Keratinocyte (primary cell): Measurements from ENCODE around the gene PRLH. TPM values are rescaled to one million over a fixed set of nuclear protein-coding genes. Genes with fewer than 3 reads are reported as not detected.

Source experiments
- DNase-seq: peaks from one replicate; pipeline ENCODE4 v3.0.0-alpha.2; 2011; ENCODE audit warnings: low read depth, missing footprints, low spot score
- FAIRE-seq: peaks from 2 replicates; lab custom pipeline; 2011; peaks lifted over from hg19 to GRCh38; lab: Jason Lieb, UNC
- H2AFZ ChIP-seq: 2 replicates; pipeline ENCODE4 v1.6.0; 2012; ENCODE audit warnings: low read length, control low read depth, inconsistent platforms; ENCODE audit not compliant: control insufficient read depth
- H3K27ac ChIP-seq: 2 replicates; pipeline ENCODE4 v1.5.1; 2011; ENCODE audit warnings: low read length; ENCODE audit not compliant: control insufficient read depth, insufficient read depth
- H3K27me3 ChIP-seq: 3 replicates; pipeline ENCODE4 v1.6.0; 2011; ENCODE audit warnings: low read length; ENCODE audit not compliant: control insufficient read depth, insufficient read depth; ENCODE audit errors: extremely low read depth
- H3K36me3 ChIP-seq, 2 experiments: 2 replicates in 1 of 2; 3 replicates in 1 of 2; pipeline ENCODE4 v1.5.1; 2011; ENCODE audit warnings: low read length in 2 of 2, mild to moderate bottlenecking in 1 of 2; ENCODE audit not compliant: control insufficient read depth in 2 of 2, insufficient read depth in 2 of 2; ENCODE audit errors: extremely low read depth in 1 of 2
- H3K4me1 ChIP-seq: 3 replicates; pipeline ENCODE4 v1.5.1; 2011; ENCODE audit warnings: low read length; ENCODE audit not compliant: control insufficient read depth, insufficient read depth; ENCODE audit errors: extremely low read depth
- H3K4me2 ChIP-seq: 3 replicates; pipeline ENCODE4 v1.6.0; 2011; ENCODE audit warnings: low read depth, low read length; ENCODE audit not compliant: control insufficient read depth, insufficient read depth; ENCODE audit errors: extremely low read depth
- H3K4me3 ChIP-seq, 3 experiments: fragments of 200-600 bp in 1 of 3; sonication (generic) in 1 of 3; 2 replicates in 2 of 3; 3 replicates in 1 of 3; pipeline ENCODE4 v1.5.1; 2011 to 2016; ENCODE audit warnings: low read length in 3 of 3, mild to moderate bottlenecking in 3 of 3, control low read depth in 2 of 3, inconsistent platforms in 1 of 3, low read depth in 1 of 3, mixed read lengths in 1 of 3, mixed run types in 1 of 3, moderate library complexity in 1 of 3; ENCODE audit not compliant: control insufficient read depth in 2 of 3, insufficient read depth in 2 of 3; ENCODE audit errors: extremely low read depth in 1 of 3
- H3K79me2 ChIP-seq: 2 replicates; pipeline ENCODE4 v1.6.0; 2012; ENCODE audit warnings: low read length; ENCODE audit not compliant: control insufficient read depth, insufficient read depth
- H3K9ac ChIP-seq: 3 replicates; pipeline ENCODE4 v1.6.0; 2011; ENCODE audit warnings: low read length; ENCODE audit not compliant: control insufficient read depth, insufficient read depth; ENCODE audit errors: extremely low read depth
- H3K9me1 ChIP-seq: 3 replicates; pipeline ENCODE4 v1.6.0; 2011; ENCODE audit warnings: low read length; ENCODE audit not compliant: control insufficient read depth, insufficient read depth; ENCODE audit errors: extremely low read depth
- H3K9me3 ChIP-seq: 2 replicates; pipeline ENCODE4 v1.5.1; 2012; ENCODE audit warnings: low read depth, low read length; ENCODE audit not compliant: control insufficient read depth
- H4K20me1 ChIP-seq: 3 replicates; pipeline ENCODE4 v1.6.0; 2011; ENCODE audit warnings: low read length; ENCODE audit not compliant: control insufficient read depth, insufficient read depth; ENCODE audit errors: extremely low read depth
- EZH2 ChIP-seq: IDR thresholded peaks from one replicate; pipeline ENCODE4 v1.6.1; 2012; ENCODE audit warnings: inconsistent platforms, mild to moderate bottlenecking, low read length, moderate library complexity
- dilution Hi-C: fragments of 300-500 bp; cut with MboI; formaldehyde crosslinking; loops from one replicate; pipeline ENCODE4 v1.7.0; 2020; ENCODE audit warnings: low sequenced_read_pairs; ENCODE audit not compliant: extremely low pct_ligation_motif_present
- polyA plus RNA-seq, 5 experiments: library from polyadenylated mRNA; depleted of rRNA in 3 of 5; stranded (reverse) in 3 of 5; stranded (forward) in 1 of 5; unstranded in 1 of 5; fragments of >200 nt; gene quantifications; 1 replicate in 1 of 5; 2 replicates in 3 of 5; 3 replicates in 1 of 5; pipeline versions ENCODE4 v1.2.1 to v1.2.3, GENCODE V29; 2011 to 2012; ENCODE audit warnings: missing spikeins in 2 of 5, low read depth in 1 of 5, low replicate concordance in 1 of 5
- TF ChIP-seq, protein P1 (sequence below), 3 experiments: IDR thresholded peaks in 1 of 3; conservative IDR thresholded peaks in 1 of 3; optimal IDR thresholded peaks in 1 of 3; 2 replicates in 2 of 3; 3 replicates in 1 of 3; pipeline versions ENCODE3 to v1.5.1; 2011; ENCODE audit warnings: low read length in 3 of 3, mild to moderate bottlenecking in 3 of 3, moderate library complexity in 2 of 3, control low read depth in 1 of 3, inconsistent platforms in 1 of 3; ENCODE audit not compliant: insufficient read depth in 2 of 3; ENCODE audit errors: extremely low read depth in 1 of 3

The PRLH gene
- polyA plus RNA-seq, 1 donor (not counting 4 experiments of a cell fraction or from before 2014, with no cell fraction given) = not detected

DNA sequence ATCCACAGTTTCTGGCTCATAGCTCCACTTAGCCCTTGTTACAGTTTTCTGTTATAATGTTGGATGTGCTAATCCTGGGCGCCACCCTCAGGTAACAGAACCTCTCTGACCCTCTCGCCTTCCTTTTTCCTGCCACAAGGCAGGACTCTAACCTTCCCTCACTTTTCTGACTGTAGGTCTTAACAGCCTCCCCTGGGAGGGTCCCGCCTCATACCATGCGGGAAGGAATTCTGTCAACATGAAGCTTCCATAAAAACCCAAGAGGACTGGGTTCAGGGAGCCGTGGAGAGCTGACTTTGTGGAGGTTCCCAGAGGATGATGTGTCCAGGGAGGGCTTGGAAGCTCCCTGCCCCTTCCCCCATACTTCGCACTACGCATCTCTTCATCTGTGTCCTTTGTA is 36.0 kb downstream of the PRLH start:
- H2AFZ ChIP-seq = no peak overlapping the region
- H3K27me3 ChIP-seq = peaks cover 5% of the 10 kb centered on the region
- DNase-seq = no peak
- peaks cover 9% of the 10 kb centered on the region for H3K4me1 ChIP-seq
- dilution Hi-C loops = no loop called here
- no peaks in the 10 kb centered on the region for H3K36me3 ChIP-seq
- no peaks in the 10 kb centered on the region for H3K9me1 ChIP-seq
- FAIRE-seq = no peak
- H4K20me1 ChIP-seq = no peaks in the 10 kb centered on the region
- H3K4me2 ChIP-seq = no peak overlapping the region
- H3K27ac ChIP-seq = no peak overlapping the region
- no peak overlapping the region for H3K9ac ChIP-seq
- H3K79me2 ChIP-seq = no peaks in the 10 kb centered on the region
- no peak overlapping the region for H3K4me3 ChIP-seq
- no peaks in the 10 kb centered on the region for H3K9me3 ChIP-seq
- TF ChIP-seq, protein P1, sequence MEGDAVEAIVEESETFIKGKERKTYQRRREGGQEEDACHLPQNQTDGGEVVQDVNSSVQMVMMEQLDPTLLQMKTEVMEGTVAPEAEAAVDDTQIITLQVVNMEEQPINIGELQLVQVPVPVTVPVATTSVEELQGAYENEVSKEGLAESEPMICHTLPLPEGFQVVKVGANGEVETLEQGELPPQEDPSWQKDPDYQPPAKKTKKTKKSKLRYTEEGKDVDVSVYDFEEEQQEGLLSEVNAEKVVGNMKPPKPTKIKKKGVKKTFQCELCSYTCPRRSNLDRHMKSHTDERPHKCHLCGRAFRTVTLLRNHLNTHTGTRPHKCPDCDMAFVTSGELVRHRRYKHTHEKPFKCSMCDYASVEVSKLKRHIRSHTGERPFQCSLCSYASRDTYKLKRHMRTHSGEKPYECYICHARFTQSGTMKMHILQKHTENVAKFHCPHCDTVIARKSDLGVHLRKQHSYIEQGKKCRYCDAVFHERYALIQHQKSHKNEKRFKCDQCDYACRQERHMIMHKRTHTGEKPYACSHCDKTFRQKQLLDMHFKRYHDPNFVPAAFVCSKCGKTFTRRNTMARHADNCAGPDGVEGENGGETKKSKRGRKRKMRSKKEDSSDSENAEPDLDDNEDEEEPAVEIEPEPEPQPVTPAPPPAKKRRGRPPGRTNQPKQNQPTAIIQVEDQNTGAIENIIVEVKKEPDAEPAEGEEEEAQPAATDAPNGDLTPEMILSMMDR (optimal IDR thresholded peaks at IDR 0.05 in 1 of 3, IDR thresholded peaks at IDR 0.05 in 1 of 3, conservative IDR thresholded peaks at IDR 0.05 in 1 of 3; ENCODE audit: extremely low read depth in 1 of 3, insufficient read depth in 2 of 3, low read length in 3 of 3) = no peak
- TF ChIP-seq EZH2 = no peak

DNA sequence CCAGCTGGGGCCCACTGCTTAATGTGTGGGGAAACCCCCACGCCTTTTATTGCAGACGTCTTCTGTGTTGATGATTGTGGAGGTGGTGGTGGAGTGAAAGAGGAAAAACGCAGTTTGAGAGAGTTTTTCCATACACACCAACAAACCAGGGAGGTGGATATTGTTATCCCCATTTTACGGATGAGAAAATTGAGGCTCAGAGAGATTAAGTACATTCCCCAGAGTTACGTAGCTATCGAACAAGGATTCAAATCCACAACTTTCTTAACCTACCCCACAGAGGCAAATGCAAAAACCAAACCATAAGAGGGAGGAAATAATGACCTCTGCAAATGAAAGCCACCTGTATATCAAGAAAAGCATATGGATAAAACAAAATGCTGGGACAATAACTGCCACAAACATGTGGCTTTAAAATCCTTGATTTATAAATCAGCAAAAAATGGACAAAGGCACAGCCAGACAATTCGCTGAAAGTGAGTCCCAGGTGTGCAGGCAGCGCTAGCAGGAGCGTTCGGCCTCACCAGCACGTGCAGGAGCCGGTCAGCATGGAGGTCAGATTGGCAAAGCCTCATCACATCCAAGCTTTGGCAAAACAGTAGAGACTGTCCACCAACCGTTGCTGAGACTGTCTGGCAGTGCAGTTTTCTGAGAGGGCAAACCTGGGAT is 36.8 kb downstream of the PRLH start:
- FAIRE-seq (no peak), DNase-seq (no peak)
- H3K9ac ChIP-seq = no peak overlapping the region
- H2AFZ ChIP-seq = peak overlapping the region; percentile 58
- H3K4me3 ChIP-seq = no peak overlapping the region
- no peaks in the 10 kb centered on the region for H3K9me1 ChIP-seq
- H3K27ac ChIP-seq = no peak overlapping the region
- dilution Hi-C loops = no loop called here
- peaks cover 5% of the 10 kb centered on the region for H3K27me3 ChIP-seq
- TF ChIP-seq EZH2 = no peak
- TF ChIP-seq, protein P1 (optimal IDR thresholded peaks at IDR 0.05 in 1 of 3, IDR thresholded peaks at IDR 0.05 in 1 of 3, conservative IDR thresholded peaks at IDR 0.05 in 1 of 3; ENCODE audit: extremely low read depth in 1 of 3, insufficient read depth in 2 of 3, low read length in 3 of 3) = no peak
- H3K4me1 ChIP-seq = peaks cover 9% of the 10 kb centered on the region
- H3K4me2 ChIP-seq = peak overlapping the region; percentile 54
- H3K9me3 ChIP-seq = no peaks in the 10 kb centered on the region
- H4K20me1 ChIP-seq = no peaks in the 10 kb centered on the region
- H3K36me3 ChIP-seq = no peaks in the 10 kb centered on the region
- H3K79me2 ChIP-seq = no peaks in the 10 kb centered on the region
